Ectodermal cell (in vitro differentiated cells): Measurements from ENCODE around the gene ARHGEF38.
"Not testable (repeated sequence)": the region's sequence is repeated elsewhere in the genome, so short reads cannot be mapped to it uniquely, and the experiment has no call there.

Source experiments
- H3K27ac ChIP-seq: 2 replicates; pipeline ENCODE4 v1.7.0; 2013; ENCODE audit warnings: mild to moderate bottlenecking, low read depth, low read length; ENCODE audit not compliant: insufficient read depth, poor library complexity, severe bottlenecking
- H3K27me3 ChIP-seq: 2 replicates; pipeline ENCODE4 v1.7.0; 2013; ENCODE audit warnings: mild to moderate bottlenecking, low read length; ENCODE audit not compliant: insufficient read depth, control insufficient read depth, poor library complexity, severe bottlenecking
- H3K36me3 ChIP-seq: one replicate; pipeline ENCODE4 v1.7.0; 2013; ENCODE audit warnings: low read length; ENCODE audit not compliant: control insufficient read depth, insufficient read depth
- H3K4me1 ChIP-seq: one replicate; pipeline ENCODE4 v1.7.0; 2013; ENCODE audit warnings: low read length; ENCODE audit not compliant: control insufficient read depth, insufficient read depth
- H3K4me3 ChIP-seq: 2 replicates; pipeline ENCODE4 v1.7.0; 2013; ENCODE audit warnings: low read depth, low read length, control low read depth; ENCODE audit not compliant: insufficient read depth
- H3K9me3 ChIP-seq: 2 replicates; pipeline ENCODE4 v1.7.0; 2013; ENCODE audit warnings: mild to moderate bottlenecking, low read length, moderate library complexity; ENCODE audit not compliant: control insufficient read depth
- WGBS, 2 experiments: methylation state at CpG; one replicate each; pipeline ENCODE4 v1.1.7; 2013; ENCODE audit warnings: missing lambda C conversion rate in 2 of 2; 5-methylcytosine and 5-hydroxymethylcytosine counted together

ARHGEF38 gene

DNA sequence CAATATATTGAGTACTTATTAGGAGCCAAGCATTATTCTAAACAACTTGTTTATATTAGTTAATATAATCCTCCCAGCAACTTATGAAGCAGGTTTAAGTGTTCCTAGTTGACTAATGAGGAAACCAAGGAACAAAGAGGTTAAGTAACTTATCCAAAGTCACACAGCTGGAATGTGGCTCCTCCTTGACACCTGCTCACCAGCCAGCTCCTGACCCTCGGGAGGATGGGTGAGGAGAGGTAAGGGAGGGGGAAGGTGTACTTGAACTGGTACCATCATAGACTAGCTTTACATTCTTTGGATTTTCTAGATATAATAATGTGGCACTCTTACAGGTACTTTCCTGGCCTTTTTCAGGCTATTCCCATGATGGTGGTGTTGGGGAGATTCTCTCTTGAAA, 50.7 kb downstream of the ARHGEF38 start:
- Histone ChIP-seq H3K27ac (no peak overlapping the region), H3K36me3 (no peaks in the 10 kb centered on the region), H3K9me3 (no peaks in the 10 kb centered on the region), H3K27me3 (no peaks in the 10 kb centered on the region), H3K4me3 (no peak overlapping the region), H3K4me1 (peaks cover 23% of the 10 kb centered on the region)
- 63% methylated on average over 1 of the region's 1 CpG; no CpG with 5 or more reads in 1 of the 2 experiments for whole genome bisulfite sequencing, 2 experiments

DNA sequence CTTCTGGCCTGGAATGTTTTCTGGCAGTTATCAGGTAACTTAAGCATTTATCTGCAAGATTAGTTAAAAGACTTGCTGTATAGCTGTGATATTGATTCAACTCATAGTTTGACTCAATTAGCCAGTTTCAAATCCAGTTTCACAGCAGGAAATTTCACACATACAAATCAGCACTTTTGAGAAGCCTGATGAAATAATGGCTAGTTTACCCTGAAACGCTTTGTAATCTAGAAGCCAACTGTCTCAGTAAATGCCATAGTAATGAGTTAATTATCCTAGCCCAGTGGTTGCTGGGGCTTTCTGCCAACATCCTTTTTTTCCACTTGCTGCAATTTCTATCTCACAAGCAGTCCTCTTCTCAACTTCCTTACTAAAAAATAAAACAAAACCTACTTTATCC, 53.1 kb downstream of the ARHGEF38 start:
- Histone ChIP-seq H3K9me3 (no peaks in the 10 kb centered on the region), H3K36me3 (no peaks in the 10 kb centered on the region), H3K4me3 (no peak overlapping the region), H3K27ac (no peak overlapping the region), H3K27me3 (no peaks in the 10 kb centered on the region), H3K4me1 (peaks cover 18% of the 10 kb centered on the region)
- WGBS, 2 experiments, result 41 to 56% methylated on average over 1 of the region's 1 CpG

DNA sequence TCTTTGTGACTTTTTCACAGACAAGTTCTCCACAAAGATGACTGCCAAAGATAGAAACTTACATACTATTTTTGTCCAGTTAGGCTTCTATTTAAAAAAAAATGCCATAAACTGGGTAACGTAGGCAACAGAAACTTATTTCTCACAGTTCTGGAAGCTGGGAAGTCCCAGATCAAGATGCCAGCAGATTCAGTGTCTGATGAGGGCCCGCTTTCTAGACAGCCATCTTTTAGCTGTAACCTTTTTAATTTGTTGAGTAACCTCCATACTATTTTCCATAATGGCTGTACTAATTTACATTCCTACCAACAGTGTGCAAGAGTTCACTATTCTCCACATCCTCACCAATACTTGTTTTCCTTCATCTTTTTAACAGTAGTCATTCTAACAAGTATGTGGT, 55.5 kb downstream of the ARHGEF38 start:
- Histone ChIP-seq H3K4me1 (peaks cover 7% of the 10 kb centered on the region), H3K27me3 (no peaks in the 10 kb centered on the region), H3K4me3 (no peak overlapping the region), H3K27ac (no peak overlapping the region), H3K9me3 (no peaks in the 10 kb centered on the region), H3K36me3 (no peaks in the 10 kb centered on the region)
- WGBS, 2 experiments, result 86 to 95% methylated on average over 2 of the region's 2 CpGs

DNA sequence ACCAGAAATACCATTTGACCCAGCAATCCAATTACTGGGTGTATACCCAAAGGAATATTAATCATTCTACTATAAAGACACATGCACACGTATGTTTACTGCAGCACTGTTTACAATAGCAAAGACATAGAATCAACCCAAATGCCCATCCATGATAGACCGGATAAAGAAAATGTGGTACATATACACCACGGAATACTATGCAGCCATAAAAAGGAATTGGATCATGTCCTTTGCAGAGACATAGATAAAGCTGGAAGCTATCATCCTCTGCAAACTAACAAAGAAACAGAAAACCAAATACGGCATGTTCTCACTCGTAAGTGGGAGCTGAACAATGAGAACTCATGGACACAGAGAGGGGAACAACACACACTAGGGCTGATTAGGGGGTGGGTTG, 57.4 kb downstream of the ARHGEF38 start:
- not testable (repeated sequence) for H3K27ac ChIP-seq, H3K27me3 ChIP-seq, H3K36me3 ChIP-seq, H3K4me1 ChIP-seq, H3K4me3 ChIP-seq, H3K9me3 ChIP-seq
- 92 to 93% methylated on average over 5 of the region's 5 CpGs for WGBS, 2 experiments

DNA sequence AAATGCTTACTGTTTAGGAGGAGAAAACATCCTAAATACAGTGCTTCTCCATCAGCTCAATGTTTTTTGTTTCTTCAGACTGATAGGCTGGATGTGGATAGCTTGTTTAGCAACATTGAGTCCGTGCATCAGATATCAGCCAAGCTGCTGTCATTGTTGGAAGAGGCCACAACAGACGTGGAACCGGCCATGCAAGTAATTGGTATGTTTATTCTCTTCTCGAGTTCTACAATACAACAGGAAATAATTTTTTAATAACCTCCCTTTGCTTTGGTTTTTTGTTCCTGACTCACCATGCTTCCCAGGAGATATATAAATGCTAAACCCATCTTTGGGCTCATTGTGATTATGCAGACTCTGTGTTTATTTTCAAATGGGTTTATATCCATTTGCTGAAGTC, 60.9 kb downstream of the ARHGEF38 start:
- H3K9me3 ChIP-seq, result no peaks in the 10 kb centered on the region
- H3K27ac ChIP-seq, result no peak overlapping the region
- WGBS, 2 experiments, result 79 to 84% methylated on average over 4 of the region's 4 CpGs
- no peak overlapping the region for H3K4me3 ChIP-seq
- no peaks in the 10 kb centered on the region for H3K4me1 ChIP-seq
- H3K27me3 ChIP-seq, result no peaks in the 10 kb centered on the region
- no peaks in the 10 kb centered on the region for H3K36me3 ChIP-seq

DNA sequence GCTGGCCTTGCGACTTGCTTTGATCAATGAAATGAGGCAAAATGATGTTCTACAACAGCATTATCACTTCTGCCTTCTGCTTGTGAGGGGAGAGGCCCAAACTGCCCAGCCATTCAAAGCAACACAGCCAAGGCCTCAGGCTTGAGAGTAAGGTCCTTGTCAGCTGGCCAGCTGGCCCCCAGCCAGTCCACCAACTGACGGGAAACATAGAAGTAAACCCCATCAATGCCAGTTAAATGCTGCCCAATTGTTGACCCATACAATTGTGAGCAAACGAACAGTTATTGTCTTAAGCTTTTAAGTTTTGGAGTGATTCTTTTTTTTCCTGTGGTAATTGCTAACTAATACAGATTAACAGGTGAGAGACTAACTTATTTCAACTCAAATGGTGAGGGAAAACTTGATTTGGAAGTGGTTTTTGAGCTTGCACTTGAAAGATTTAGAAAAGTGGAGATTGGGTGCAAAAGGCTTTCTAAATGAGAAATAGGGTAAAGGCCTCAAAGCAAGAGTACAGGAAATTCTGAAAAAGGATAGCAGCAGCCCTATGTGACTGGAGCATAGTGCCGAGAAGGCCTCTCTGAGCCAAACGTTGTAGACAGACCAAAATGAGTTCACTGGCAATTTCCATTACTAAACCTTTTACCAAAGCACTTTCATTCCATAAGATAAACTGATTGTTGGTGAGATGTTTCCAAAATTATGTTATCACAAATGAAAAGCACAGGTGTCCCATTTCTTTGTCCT, 66.9 kb downstream of the ARHGEF38 start:
- Histone ChIP-seq H3K27ac (no peak overlapping the region), H3K36me3 (no peaks in the 10 kb centered on the region), H3K4me1 (no peaks in the 10 kb centered on the region), H3K4me3 (no peak overlapping the region), H3K9me3 (no peaks in the 10 kb centered on the region), H3K27me3 (no peaks in the 10 kb centered on the region)
- WGBS, 2 experiments, result 92 to 96% methylated on average over 5 of the region's 5 CpGs

DNA sequence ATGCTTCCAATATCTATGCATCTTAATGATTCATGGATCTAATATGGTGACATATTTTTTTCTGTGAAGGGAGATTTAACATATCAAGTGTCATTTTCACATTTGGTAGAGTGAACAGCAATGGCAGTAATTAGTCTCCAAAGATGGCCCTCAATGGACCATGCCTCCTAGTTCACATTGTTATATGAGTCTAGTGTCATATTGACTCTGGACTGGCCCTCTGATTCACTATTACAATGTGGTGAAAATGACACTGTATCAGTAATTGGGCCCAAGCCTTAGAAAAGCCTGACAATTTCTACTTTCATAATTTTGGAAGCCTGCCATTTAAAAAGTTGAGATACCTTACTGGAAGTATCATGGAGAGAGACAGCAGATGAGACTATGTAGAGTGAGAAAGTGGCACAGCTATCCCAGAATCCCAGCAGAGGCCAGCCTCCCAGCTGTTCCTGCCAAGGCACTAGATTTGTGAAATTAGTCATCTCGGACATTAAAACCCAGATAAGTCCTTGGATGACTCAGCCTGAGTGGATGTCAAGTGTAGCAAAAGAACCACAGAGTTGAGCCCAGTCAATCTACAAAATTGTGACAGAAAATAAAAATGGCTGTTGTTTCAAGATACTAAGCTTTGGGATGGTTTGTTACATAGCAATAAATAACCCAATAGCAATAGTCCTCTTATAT, 68.4 kb downstream of the ARHGEF38 start:
- no peak overlapping the region for H3K4me3 ChIP-seq
- H3K27me3 ChIP-seq, result no peaks in the 10 kb centered on the region
- no peaks in the 10 kb centered on the region for H3K36me3 ChIP-seq
- WGBS, 2 experiments, result 89 to 96% methylated on average over 1 of the region's 1 CpG
- H3K4me1 ChIP-seq, result no peaks in the 10 kb centered on the region
- H3K27ac ChIP-seq, result no peak overlapping the region
- H3K9me3 ChIP-seq, result no peaks in the 10 kb centered on the region

DNA sequence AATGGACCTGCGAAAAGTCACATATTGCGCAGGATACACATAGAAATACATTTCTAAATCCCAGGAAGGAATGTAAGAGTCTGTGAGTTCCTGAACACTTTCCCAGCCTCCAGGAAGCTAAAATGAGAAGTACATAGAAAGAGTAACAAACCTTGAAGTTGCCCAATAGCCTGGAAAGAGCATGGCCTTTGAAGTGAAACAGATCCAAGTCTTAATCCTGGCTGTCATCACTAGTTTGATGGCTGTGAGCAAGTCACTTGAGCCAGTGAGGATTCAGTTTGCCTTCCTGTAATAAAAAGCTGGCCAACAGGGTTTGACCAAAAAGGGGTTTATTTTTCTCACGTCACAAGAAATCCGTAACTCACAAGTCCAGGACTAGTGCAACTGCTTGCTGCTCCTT, 69.8 kb downstream of the ARHGEF38 start:
- Histone ChIP-seq H3K27me3 (no peaks in the 10 kb centered on the region), H3K36me3 (no peaks in the 10 kb centered on the region), H3K9me3 (no peaks in the 10 kb centered on the region), H3K27ac (no peak overlapping the region), H3K4me1 (no peaks in the 10 kb centered on the region), H3K4me3 (no peak overlapping the region)
- 96 to 98% methylated on average over 3 to 4 of the region's 4 CpGs for WGBS, 2 experiments

DNA sequence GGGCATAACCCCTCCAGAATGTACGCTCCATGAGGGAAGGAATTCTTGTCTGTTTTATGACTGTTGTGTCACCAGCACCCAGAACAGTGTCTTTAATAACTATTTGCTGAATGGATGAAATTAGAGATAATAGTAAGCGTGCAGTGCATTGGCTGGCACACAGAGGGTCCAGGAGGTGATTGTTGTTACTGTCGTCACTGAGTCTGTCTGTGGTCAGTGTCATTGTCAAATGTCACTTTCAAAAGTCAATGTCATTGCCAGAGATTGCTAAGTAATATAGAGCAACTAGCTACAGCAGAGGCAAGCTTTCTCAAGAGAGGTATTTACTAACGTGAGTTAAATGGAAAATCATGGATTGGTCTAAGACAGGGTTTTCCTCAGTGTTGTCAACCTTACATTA, 70.7 kb downstream of the ARHGEF38 start:
- Histone ChIP-seq H3K9me3 (no peaks in the 10 kb centered on the region), H3K27ac (no peak overlapping the region), H3K27me3 (no peaks in the 10 kb centered on the region), H3K4me1 (no peaks in the 10 kb centered on the region), H3K36me3 (no peaks in the 10 kb centered on the region), H3K4me3 (no peak overlapping the region)
- 94 to 96% methylated on average over 4 of the region's 4 CpGs for WGBS, 2 experiments

DNA sequence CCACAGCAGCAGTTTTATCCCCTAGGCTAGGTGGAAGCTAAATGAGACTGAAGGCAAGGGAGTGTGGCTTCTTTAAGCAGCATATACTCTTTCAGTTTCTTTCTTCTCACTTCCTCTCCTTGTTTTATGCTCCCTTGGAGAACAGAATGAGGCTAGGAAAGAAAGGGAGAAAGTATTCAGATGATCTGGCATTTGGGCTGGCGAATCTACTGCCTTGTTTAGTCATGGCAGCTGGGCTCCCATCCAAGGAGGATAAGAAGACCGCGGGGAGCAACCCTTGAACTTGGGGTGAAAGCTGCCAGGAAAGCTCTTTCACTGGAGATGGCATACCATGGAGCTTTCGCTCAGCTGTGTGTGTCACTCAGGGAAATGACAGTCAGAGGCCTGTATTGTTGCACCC, 72.1 kb downstream of the ARHGEF38 start:
- H3K9me3 ChIP-seq, result no peaks in the 10 kb centered on the region
- no peak overlapping the region for H3K27ac ChIP-seq
- WGBS, 2 experiments, result 91 to 95% methylated on average over 4 of the region's 4 CpGs
- no peaks in the 10 kb centered on the region for H3K36me3 ChIP-seq
- H3K27me3 ChIP-seq, result no peaks in the 10 kb centered on the region
- H3K4me3 ChIP-seq, result no peak overlapping the region
- H3K4me1 ChIP-seq, result no peaks in the 10 kb centered on the region
